ENCODE measurements around the gene CACNA1C.

Gene CACNA1C

DNA sequence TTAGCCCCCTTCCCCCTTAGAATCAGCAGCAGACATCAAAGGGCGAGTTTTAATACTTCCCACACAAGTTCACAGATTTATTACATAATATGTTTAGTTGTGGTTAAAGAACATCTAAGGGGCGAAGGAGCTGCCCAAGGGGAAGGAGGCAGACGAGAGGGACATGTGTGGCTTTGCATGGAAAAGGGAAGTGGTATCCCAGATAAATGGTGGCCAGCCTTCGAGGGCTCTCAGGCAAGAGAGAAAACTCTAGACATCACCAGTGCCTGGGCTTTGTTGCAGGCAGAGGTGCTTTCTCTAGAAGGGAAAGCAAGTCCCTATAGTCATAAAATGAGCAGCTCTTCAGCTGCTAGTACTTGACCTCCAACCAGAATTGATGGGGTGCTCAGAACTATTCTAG is 121.2 kb downstream of the CACNA1C start:
- no peak for FAIRE-seq

DNA sequence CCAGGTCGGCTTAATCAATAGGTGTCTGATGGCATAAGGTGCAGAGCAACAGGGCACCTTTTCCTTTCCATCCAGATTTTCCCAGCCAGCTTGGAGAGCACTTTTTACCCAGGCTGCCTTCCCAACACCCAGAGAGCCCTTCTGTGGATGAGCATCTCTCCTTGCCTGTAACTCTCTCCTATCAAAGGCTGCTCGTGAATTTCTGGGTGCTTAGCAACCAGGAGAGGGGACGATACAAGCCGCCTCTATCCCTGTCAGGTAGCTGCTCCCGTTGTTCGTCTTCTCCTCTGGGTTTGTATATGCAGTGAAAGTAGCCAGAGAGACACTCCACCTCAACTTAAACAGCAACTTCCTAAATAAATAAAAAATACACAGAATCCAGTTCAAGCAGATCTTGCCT is 124.2 kb downstream of the CACNA1C start:
- FAIRE-seq: no peak

DNA sequence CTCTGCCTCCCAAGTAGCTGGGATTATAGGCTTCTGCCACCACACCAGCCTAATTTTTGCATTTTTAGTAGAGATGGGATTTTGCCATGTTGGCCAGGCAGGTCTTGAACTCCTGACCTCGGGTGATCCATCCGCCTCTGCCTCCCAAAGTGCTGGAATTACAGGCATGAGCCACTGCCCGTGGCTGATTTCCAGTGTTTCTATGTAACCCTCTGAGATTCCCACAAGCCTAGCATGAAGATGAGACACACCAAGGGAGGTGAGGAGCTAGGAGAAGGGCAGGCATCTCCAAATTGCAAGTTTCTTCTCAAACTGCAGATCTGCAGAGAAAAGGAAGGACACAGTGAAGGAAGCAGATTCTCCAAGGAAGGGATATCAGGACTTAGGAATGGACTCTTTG is 125.0 kb downstream of the CACNA1C start:
- no peak for FAIRE-seq

DNA sequence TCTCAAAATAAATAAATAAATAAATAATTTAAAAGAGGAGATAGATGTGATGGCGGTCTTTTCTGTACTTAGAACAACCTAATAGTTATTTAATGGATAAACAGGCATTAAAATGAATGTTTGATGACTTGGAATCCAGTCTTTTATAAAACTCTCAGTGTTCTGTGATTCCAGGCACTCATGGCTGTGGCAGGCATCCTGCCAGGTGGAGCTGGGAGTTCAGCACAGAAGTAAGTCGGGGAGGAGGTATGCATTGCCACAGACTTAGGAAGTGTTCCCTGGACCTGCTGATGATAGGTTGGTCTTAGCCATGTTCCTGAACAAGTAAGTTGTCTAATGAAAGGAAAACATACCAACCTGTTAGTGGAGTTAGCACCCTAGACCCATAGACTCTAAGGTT is 126.3 kb downstream of the CACNA1C start:
- no peak for FAIRE-seq

DNA sequence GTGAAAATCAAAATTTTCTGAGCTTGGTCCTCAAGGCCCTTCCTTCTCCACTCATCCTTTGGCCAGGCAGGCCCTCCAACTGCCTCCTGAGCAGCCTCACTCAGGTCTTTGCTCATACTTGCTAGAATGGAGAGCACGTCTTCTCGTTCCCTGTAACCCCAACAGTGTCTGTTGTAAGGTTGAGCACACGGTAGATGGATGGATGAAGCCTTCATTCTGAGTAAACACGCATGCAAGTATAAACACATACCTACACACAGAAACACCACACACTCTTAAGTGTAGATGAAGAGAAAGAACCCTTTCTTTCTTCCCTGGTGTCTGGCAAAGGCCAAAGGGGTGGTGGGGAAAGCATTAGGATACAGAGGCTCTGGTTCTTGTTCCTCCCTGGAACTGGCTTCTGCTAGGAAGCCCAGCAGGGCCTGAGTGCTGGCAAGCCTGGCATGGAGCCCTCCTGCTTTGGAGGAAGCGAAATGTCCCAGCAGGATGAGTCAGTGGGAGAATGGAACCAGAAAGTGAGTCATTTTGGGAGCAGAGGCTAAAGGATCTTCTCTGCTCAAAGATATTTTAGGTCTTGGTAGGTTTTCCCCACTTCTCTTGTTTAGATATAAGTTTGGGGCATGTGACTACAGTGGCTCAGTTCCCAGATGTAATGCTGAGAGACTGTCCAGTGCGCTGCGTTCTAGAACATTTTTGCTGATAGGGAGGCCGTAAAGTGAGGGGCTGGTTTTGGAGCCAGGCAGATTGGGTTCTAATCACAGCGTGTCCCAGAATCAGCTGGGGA is 127.4 kb downstream of the CACNA1C start:
- FAIRE-seq: no peak

DNA sequence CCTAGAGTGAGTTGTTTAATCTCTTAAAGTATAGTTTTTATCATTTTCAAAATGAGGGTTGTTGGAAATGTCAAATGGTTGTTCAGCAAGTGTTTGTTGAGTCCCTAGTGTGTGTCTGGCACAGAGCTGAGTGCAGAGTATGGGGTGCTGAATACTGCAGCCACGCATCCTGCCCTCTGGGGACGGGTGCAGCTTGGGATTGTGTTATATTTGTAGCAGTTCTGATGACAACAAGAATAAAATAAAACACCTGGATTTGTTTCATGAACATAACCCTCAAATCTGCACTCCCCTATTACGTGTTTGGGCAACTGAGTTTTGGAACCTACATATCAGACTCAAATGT is 127.9 kb downstream of the CACNA1C start:
- no peak for FAIRE-seq

DNA sequence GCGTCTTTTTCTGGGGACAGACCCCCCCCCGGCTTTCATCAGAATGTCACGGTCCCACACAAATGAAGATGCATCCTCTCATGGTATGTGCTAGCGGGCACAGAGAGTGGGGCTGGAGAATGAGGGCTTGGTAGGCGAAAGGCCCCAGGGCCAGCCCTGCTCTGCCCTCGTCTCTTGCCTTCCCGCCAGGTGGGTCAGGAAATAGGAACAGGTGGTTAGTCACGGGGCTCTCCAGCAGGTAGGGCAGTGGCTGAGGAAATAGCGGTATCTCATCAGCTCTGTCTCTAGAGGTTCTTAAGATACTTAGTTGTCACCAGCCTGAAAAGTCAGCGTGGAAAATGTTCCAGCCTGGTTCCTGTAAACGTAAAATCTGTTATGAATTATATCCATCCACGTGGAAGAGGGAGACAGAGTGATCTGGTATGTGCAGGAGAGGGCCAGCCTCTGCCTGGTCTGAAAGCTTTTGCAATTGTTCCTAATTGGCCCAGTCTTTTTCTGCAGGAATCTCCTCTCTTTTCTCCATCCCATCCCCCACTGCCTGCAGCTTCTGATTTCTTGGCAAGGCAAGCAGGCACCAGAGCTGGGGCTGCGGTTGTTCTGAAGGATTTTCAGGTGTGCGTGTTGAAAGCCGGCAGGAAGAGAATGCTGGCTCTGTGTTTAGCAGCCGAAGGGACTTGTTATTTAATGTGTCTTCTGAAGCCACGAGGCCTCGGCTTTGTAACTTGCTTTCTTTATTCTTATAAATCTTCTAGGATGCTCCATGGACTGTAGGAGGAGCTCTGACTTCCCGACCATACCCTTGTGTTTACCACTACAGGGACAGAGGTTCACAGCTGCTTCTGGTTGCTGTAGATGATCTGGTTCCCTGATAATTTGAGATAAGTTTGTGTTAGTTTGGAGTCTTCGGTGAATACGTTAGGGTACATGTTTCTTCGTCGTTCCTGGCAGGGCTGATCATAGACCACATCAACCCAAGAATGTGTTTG is 131.1 kb downstream of the CACNA1C start:
- no peak for FAIRE-seq

DNA sequence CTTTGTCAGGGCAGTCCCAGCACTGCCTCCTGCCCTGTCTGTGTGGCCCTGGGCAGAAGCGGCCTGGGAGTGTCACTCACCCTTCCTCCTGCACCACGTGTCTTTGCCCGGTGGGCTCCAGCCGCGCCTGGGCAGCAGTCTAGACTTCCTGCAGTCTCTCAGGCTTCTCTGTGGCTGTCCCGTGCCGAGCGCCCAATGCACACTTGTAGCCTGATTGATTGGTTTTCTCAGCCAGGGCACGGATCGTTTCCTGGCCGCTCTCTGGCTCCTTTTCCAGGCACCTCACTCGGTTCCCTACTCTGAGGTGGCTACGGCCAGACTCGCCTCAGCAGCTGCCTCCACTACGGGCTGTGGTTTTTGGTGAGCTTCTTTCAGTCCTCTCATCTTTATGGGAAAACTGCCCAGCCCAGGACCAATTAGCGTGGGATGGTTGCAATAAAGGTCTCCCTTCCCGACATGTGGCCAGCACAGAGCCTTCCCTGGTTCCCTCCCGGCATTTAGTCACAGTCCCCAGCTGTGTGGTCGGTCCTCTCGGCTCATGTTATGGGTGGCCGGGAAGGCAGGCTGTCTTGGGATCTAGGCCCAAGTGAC is 133.1 kb downstream of the CACNA1C start:
- FAIRE-seq: no peak

DNA sequence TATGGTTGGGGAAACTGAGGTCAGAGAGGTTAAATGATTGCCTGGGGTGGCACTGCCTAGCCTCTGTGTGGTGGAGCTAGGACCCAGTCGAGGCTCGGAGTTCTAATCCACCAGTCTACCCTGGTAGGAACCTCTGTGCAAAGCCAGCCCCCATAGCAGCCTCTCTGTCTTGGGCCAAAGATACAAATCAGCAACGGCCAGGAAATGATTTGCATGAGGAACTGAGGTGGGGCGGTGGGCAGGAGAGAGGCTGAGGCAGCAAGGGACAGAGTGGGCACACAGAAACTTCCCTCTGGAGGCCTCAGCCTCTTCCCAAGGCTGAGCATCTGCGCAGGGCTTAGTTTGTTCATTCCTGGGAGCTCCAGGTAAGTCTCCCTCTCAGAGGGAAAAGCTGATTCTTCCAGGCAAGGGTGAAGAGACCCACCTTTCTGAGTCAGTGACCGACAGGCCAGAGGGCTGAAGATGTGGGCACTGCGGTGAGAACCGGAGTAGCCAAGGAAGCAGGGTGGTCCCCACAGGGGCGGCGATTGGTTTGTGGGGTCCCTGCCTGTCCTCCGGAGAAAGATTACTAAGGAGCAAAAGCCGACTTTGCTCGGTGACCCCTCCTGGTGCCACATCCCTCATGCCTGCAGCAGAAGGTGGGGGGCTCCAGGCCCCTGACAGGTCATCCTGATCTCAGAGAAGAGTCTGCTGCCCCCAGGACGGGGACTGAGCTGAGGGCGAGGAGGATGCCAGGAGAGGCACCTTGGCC is 134.6 kb downstream of the CACNA1C start:
- FAIRE-seq: no peak

DNA sequence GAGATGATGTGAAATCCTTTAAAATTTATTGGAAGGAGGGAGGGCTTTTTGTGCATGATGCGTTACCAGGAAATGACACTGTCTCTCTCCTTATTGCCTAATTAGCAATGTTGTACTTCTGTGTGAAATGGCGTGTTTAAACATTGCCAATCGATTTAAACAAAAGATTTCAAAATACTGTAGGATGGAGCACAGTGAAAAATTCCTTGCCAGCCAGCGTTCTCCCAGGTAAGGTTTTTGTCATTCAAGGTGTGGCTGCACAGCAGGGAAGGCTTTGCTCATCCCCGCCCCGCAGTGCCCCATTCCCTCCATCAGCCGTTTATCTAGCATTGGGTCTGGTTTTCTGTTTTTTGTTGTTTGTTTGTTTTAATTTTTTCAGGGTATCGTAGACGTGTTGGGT is 137.3 kb downstream of the CACNA1C start:
- FAIRE-seq: no peak

DNA sequence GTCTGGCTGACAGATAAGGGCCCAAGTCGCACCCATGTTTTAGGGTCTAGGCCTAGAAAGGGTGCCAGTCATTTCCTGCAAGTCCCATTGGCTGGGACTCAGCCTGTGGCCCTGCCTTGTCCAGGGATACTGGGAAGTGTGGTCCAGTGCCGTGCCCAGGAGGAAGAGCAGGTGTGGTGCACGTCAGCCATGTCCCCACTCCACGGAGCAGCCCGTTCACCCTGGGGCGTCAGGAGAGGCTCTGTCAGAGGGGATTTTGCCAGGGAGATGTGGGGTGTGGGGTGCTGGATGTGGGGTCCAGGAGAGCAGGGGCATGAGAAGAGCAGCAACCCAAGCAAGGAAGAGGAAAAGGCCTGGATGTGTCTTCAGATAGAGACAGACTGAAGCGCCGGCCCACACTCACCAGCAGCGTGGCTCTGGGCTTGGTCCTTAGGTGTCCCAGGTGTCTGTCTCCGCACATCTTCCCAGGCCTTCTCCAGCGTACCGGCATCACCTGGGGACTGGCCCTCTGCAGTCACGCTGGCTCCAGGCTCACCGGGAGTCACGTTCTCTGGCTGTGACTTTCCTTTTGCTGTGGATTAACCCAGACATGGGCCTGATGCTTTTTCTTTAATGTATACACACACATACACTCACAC is 138.2 kb downstream of the CACNA1C start:
- no peak for FAIRE-seq

DNA sequence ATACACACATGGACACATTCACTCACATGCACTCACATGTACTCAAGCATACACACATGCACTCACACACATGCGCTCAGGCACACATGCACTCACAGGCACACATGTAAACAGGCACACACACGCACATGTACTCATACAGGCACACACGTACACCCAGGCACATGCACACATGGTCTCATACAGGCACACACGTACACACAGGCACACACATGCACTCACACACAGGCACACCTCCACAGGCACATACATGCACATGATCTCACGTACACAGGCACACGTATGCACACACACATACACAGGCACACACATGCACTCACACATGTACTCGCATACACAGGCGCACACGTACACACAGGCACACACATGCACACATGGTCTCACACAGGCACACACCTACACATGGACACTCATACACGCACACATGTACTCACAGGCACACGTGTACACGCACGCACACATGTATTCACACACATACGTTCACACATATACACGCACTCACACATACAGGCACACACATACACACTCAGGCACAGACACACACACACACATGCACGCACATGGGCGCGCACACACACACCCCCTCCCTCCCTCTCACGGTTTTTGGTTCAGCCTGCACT is 138.9 kb downstream of the CACNA1C start:
- no peak for FAIRE-seq

DNA sequence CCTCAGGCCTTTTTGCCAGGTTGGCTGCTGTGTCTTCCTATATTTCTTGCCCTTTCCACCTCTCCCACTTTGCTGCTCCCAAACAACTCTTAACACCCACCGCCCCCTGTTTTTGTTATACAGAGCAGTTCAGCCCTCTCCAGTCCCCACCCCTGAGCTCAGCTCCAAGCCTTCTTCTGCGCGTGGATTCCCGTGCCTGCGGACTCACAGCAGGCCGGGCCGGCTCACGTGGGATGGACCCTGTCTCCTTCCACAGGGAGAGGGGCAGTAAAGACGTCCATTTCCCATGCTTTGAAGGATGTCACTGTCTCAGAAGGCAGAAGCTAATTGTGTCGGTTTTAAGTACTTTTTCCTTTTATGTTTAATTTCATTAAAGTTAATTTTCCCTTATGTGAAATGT is 139.4 kb downstream of the CACNA1C start:
- no peak for FAIRE-seq

DNA sequence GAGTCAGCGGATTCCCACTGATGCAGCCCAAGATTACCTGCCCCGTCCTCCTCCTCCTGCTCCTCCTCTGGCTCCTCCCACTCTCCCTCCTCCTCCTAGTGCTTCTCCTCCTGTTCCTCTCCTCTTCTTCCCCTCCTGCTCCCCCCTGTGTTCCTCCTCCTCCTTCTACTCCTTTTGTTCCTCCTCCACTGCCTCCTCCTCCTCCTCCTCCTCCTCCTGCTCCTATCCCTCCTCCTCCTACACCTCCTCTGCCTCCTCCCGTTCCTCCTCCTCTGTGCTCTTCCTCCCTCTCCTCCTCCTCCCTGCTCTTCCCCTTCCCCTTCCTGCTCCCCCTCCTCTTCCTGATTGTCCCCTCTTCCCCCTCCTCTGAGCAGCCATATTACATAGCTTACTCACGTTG is 141.3 kb downstream of the CACNA1C start:
- FAIRE-seq: no peak

DNA sequence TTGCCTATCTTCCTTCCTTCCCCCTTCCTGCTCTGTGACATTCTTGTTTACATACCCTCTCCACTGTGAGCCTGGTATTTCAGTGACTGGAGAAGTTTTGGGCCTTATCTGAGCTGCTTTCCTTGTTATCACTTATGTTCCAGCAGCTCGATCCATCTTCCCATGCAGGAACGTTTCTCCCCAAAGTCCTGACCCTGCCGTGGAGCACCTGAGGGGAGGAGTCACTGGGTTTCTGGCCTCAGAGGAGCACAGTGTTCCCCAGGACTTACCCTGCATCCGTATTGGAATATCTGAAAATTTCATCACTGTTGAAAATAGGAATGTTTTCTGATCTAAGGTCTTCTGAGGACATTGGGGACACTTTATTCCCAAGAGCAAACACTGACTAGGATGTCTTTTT is 141.8 kb downstream of the CACNA1C start:
- no peak for FAIRE-seq

DNA sequence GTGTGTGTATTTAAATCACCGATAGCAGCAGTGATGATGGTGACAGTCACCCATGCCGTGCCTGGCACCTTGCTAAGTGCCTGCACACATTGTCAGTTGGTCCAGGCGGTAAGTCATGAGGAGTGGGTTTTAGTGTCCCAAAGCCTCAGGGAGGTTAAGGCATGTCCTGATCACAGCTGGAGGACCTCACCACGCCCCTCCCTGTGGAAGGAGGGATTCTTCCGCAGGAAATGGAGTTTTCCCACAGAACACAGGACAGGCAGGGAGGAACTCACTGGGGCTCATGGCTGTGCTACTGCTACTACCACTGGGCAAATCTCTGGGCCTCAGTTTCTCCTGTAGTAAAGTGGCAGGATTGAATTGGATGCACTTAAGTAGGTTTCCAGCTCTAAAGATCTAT is 142.3 kb downstream of the CACNA1C start:
- FAIRE-seq: no peak

DNA sequence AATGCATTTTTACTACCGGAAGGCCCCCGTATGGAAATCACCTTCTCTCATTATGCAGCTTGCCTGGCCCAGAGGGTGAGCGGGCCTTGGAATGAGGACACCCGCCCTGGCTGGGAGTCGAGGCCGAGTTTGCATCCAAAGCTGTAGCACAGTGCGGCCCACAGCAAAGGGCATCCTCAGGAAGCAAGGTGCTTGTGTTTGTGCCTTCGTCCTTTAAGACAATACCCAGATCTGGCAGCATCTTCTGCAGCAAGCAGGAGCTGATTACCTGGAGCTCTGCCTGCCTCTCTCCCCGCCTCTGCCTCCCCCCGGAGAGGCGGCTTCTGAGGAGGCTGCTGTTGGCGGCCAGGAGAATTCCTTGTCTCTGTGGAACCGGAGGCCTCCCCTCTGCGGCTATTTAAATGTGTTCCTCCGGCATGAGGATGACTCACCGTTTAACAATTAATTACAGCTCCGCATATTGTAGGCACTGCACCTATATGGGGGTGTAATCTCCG is 145.3 kb downstream of the CACNA1C start:
- no peak for FAIRE-seq

DNA sequence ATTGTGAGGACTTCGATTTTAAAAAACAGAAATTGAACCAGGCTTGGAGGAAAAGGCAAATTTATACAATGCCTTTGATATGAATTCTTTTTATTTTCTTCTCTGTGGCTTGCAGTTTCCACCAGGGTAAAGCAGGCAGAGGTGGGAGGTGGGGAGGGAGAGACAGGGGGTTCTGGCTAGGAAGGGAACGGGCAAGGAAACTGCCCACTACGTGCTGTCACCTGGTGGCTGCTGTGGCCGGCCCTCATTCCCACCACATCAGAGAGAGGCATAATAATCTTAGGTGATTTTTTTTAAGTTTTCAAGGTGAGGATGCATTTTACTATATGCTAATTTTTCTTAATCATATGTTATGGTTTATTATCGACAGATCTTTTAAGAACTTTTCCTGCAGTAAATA is 145.8 kb downstream of the CACNA1C start:
- FAIRE-seq: no peak

DNA sequence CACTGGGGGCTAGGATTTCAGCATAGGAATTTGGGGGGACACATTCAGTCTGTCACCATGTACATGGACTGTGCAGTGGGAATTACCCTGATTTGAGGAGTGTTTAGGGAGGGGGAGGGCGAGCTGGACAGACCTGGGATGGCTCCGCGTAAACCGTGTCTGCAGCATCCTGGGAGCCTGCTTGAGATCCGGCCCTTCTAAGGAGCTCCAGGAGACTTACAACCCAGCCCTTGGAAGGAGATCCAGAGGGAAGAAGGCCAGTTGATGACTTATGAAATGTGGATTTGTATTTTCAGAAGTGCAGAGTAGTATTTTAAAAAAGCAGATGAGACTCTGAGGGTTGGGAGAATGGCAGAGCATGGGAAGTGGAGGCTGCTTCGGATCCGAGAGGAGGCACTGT is 153.2 kb downstream of the CACNA1C start:
- FAIRE-seq: no peak

DNA sequence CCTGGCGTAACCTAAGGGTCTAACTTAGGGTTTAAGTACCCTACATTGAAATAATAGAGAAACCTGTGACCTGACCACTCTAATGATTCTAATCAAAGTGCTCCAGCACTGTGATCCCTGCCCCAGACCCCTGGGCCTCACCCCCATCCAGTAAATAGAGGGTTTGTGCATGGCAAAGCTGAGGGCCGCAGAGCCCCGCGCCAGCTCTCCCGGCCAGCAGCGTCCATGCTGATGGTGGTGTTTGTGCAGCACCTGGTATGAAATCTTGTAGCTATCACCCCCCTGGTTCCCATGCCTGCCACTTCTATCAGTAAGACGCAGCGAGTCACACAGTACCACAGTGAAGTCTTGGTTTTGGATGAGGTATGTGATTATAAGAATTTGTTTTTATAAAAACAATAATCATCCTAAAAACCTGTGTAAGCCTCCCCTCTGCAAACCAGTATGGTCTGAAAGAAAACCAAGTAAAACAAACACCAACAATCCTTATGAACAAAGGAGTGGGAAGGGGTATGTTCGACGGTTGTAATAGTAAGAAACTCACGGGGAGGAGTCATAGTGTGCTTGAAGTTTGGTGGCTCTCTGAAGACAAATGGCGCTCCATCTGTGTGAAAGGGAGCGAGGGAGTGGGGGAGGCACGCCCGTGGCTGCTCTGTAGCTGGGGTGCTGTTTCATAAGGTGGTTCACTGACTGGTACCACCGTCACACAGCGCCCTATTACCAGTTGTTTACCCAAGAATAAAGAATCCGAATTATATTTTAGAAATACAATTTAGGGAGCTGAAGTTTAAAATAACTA is 156.2 kb downstream of the CACNA1C start:
- FAIRE-seq: no peak

DNA sequence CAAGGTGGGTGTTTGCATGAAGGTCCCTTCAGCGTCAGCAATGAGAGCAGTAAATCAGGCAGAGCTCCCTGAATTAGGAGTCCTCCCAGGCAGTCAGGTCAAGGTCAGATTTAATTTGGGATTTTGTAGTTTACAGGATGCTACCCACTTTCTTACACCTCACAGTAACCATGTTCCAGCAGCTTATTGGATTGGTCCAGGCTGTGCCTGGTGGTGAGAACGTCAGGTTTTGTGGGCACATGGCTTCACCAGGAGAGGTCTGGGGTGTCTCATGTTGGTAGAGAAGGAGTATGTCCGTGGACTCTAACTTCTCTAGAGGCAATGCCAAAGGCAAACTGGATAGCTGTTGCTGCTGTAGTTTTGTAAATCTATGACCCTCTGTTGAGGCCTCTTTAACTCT is 158.3 kb downstream of the CACNA1C start:
- FAIRE-seq: no peak
